Brain microvascular endothelial cell (primary cell): Measurements from ENCODE around the gene AQP12A.
"Not testable (repeated sequence)": the region's sequence is repeated elsewhere in the genome, so short reads cannot be mapped to it uniquely, and the experiment has no call there.

Experiments
- DNase-seq: peaks from one replicate; pipeline ENCODE4 v3.0.0-alpha.2; 2020
- H3K27ac ChIP-seq: fragments of 250-450 bp; sonication (Bioruptor Pico); 2 replicates; pipeline ENCODE4 v1.5.1; 2020; ENCODE audit warnings: mild to moderate bottlenecking, moderate library complexity
- H3K27me3 ChIP-seq: fragments of 250-450 bp; sonication (Bioruptor Pico); replicated peaks from 2 replicates; pipeline ENCODE4 v1.5.1; 2020; ENCODE audit warnings: mild to moderate bottlenecking
- H3K36me3 ChIP-seq: fragments of 250-450 bp; sonication (Bioruptor Pico); replicated peaks from 2 replicates; pipeline ENCODE4 v1.5.1; 2020; ENCODE audit warnings: mild to moderate bottlenecking
- H3K4me3 ChIP-seq: 2 replicates; pipeline ENCODE4 v1.5.1; 2011; ENCODE audit warnings: low read depth, mild to moderate bottlenecking, control low read depth, low read length, moderate library complexity
- CTCF ChIP-seq: IDR thresholded peaks from 2 replicates; pipeline ENCODE4 v1.5.1; 2011; ENCODE audit warnings: low read depth, mild to moderate bottlenecking, moderate library complexity, low read length, control low read depth, inconsistent platforms; ENCODE audit errors: missing control alignments
- in situ Hi-C: cut with HindIII; loops from 2 replicates; pipeline ENCODE4 v1.10.0; 2017; ENCODE audit warnings: low sequenced_read_pairs, low pct_ligation_motif_present

Gene AQP12A

GRCh38 chr2:240680185-240680584 lies 11.5 kb upstream of the AQP12A start:
- DNase-seq, H3K4me3 ChIP-seq, in situ Hi-C loops, H3K27ac ChIP-seq, H3K27me3 ChIP-seq, H3K36me3 ChIP-seq: not testable (repeated sequence)

DNA sequence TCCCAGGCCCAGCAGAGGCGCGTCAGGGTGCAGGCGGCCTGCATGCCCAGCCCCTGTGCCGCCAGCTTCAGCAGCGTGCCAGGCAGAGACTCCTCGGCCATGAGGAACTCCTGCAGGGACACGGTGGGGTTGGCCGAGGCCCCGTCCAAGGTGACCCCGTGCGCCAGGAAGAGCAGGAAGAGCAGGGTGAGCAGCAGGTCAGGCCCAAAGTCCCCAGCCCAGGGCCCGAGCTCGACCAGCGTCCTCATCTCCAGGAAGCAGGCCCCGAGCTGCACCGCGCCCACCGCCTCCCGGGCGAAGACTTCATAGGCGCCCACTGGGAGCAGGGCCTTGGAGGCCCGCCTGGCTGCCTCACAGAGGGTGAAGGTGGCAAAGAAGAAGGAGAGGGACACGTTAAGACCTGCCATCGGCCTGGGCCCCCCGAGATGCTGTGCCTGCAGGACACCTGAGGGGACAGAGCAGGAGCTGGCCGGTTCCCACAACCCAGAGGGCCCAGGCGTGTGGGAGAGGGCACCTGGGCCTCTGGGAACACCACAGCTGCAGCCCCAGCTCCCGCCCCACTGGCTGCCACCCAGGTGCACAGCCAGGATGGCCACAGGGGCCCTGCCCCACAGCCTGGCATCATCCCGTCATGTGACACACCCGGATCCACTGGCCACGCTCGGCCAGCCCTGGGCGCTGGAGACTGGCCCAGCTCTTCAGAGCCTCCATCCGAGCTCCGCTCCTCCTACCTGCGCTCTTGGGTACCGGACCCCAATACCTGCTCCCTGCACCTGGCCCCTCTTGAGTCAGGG lies 9.0 kb upstream of the AQP12A start, which contains the start of gene AQP12B:
Gene AQP12B (minus strand): TSS at position 455 of the 794 bp plus-strand sequence. CDS start 48 bp downstream, at position 407.
- DNase-seq, H3K4me3 ChIP-seq, H3K36me3 ChIP-seq, in situ Hi-C loops, H3K27me3 ChIP-seq, H3K27ac ChIP-seq: not testable (repeated sequence)

- H3K27ac ChIP-seq, H3K27me3 ChIP-seq, H3K4me3 ChIP-seq, in situ Hi-C loops, H3K36me3 ChIP-seq, DNase-seq: not testable (repeated sequence)
Observed at GRCh38 chr2:240683329-240683979, 8.2 kb upstream of the AQP12A start.

DNA sequence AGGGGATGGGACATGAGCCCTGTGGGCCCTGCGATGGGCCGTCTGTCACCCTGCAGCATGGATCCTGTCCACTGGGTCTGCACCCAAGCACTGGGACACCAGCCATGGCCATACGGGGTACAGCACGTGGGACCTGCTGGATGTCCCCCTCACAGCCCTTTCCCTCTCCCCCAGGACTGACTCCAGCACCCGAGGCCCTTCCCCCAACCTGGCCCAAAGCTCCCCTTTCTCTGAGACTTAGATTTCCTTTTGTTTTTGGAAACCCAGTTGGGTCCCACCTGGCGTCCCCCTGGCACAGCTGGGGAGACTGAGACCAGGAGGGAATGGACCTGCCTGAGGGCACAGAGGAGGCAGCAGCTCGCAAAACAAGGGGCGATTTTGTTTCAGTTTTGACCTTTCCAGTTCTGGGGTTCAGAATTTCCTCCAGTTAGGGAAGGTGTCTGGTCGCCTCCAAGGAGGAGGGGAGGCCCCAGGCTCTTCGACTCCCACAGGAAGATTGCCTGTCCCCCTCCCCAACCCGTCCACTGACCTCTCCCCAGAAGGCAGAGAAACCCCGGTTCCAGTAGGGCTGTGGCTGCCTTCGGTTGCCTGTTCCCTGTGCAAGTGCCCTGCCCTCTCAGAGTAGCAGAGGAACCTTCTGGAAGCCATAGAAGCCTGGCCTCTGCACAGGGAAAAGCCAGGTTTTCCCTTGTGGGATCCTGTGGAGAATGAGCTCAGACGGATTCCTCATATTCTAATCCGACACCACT lies 7.5 kb upstream of the AQP12A start:
- H3K36me3 ChIP-seq, in situ Hi-C loops, H3K27ac ChIP-seq, H3K4me3 ChIP-seq, DNase-seq, H3K27me3 ChIP-seq: not testable (repeated sequence)

GRCh38 chr2:240685771-240686371 lies 5.8 kb upstream of the AQP12A start:
- Histone ChIP-seq H3K27me3 (no peaks in the 10 kb centered on the region), H3K27ac (no peak overlapping the region), H3K36me3 (no peaks in the 10 kb centered on the region), H3K4me3 (no peak overlapping the region)
- no peak for TF ChIP-seq CTCF
- DNase-seq, result no peak
- in situ Hi-C loops, result no loop called here

DNA sequence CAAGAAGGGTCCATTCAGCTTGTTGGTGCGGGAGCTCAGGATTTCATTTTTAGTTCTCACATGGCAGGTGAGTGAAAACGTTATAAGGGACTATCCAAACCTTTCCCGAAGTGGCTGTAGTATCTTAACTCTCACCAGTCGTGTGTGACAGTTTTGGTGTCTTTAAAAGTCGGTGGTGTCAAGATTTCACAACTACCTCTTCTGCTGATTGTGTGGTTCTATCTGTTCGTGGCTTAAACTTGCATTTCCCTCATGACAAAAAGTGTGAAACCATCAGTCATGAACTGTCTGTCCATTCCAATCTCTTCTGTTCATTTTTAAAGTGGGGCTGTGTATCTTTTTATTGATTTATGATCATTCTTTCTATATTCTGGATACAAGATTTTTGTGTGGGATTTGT lies 5.2 kb upstream of the AQP12A start:
- Histone ChIP-seq H3K27ac (no peak overlapping the region), H3K36me3 (no peaks in the 10 kb centered on the region), H3K27me3 (no peaks in the 10 kb centered on the region), H3K4me3 (no peak overlapping the region)
- in situ Hi-C loops, result no loop called here
- no peak for DNase-seq
- TF ChIP-seq CTCF, result no peak

- DNase-seq, result no peak
- in situ Hi-C loops, result no loop called here
- no peaks in the 10 kb centered on the region for H3K27me3 ChIP-seq
- no peak overlapping the region for H3K4me3 ChIP-seq
- no peak overlapping the region for H3K27ac ChIP-seq
- TF ChIP-seq CTCF, result no peak
- H3K36me3 ChIP-seq, result no peaks in the 10 kb centered on the region
Observed at GRCh38 chr2:240687045-240687740, 4.5 kb upstream of the AQP12A start.
